Femur (tissue), 1 donor: ENCODE results near the gene ALDH1A2.

ENCODE experiments used
- DNase-seq: peaks from one replicate; pipeline ENCODE4 v3.0.0-alpha.2; 2017

ALDH1A2 gene

GRCh38 chr15:57941816-57942215, 123.7 kb downstream of the ALDH1A2 start:
- DNase-seq: no peak

GRCh38 chr15:57932348-57932747, 133.2 kb downstream of the ALDH1A2 start:
- DNase-seq: no peak

GRCh38 chr15:57931570-57931969, 133.9 kb downstream of the ALDH1A2 start:
- no peak for DNase-seq

- no peak for DNase-seq
Observed at GRCh38 chr15:57927091-57927631, 138.3 kb downstream of the ALDH1A2 start.

GRCh38 chr15:57925650-57926049, 139.9 kb downstream of the ALDH1A2 start:
- no peak for DNase-seq

GRCh38 chr15:57924598-57924997, 140.9 kb downstream of the ALDH1A2 start:
- DNase-seq: no peak

- DNase-seq: no peak
Observed at GRCh38 chr15:57923750-57924149, 141.8 kb downstream of the ALDH1A2 start.

- DNase-seq: peak; percentile 67
Observed at GRCh38 chr15:57923306-57923705, 142.2 kb downstream of the ALDH1A2 start.

GRCh38 chr15:57922776-57923175, 142.7 kb downstream of the ALDH1A2 start:
- peak; percentile 46 for DNase-seq

- DNase-seq: no peak
Observed at GRCh38 chr15:57921371-57921770, 144.1 kb downstream of the ALDH1A2 start.

GRCh38 chr15:57920911-57921310, 144.6 kb downstream of the ALDH1A2 start:
- no peak for DNase-seq

GRCh38 chr15:57919754-57920153, 145.8 kb downstream of the ALDH1A2 start:
- no peak for DNase-seq

- DNase-seq: no peak
Observed at GRCh38 chr15:57917998-57918397, 147.5 kb downstream of the ALDH1A2 start.

- DNase-seq: no peak
Observed at GRCh38 chr15:57916695-57917094, 148.8 kb downstream of the ALDH1A2 start.

GRCh38 chr15:57915827-57916531, 149.5 kb downstream of the ALDH1A2 start:
- DNase-seq: no peak

- no peak for DNase-seq
Observed at GRCh38 chr15:57914350-57915055, 151.0 kb downstream of the ALDH1A2 start.

- no peak for DNase-seq
Observed at GRCh38 chr15:57911247-57911646, 154.3 kb downstream of the ALDH1A2 start.

- no peak for DNase-seq
Observed at GRCh38 chr15:57910672-57911071, 154.8 kb downstream of the ALDH1A2 start.

GRCh38 chr15:57909388-57909787, 156.1 kb downstream of the ALDH1A2 start:
- no peak for DNase-seq

GRCh38 chr15:57903626-57904025, 161.9 kb downstream of the ALDH1A2 start:
- DNase-seq: no peak
